Measurements from ENCODE around the gene FAM13C. TPM values are rescaled to one million over a fixed set of nuclear protein-coding genes. Genes with fewer than 3 reads are reported as not detected.

FAM13C gene
- polyA plus RNA-seq, 2 of the 4 experiments (the other 2 are of a cell fraction) = not detected

DNA sequence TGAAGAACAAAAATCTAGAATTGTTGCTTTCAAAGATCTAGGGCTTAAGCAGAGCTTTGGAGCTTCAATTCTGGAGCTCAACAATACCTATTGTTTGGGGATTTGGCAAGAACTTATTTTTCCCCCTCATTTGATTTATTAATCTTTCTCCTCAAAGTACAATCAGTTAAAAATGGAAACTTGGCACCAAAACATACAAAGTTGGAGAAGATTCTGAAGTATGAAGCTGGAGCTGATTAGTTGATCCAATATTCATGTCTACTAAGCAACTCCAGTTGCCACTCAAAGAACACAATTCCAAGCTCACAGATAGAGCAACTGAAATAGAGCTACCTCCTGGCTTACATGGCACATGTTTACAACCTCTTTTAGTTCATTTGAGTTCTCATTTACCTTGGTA is 3.8 kb downstream of the FAM13C start:
- no peak overlapping the region for H3K27ac ChIP-seq
- POLR2A ChIA-PET = no interaction called here
- no peak overlapping the region for H3K4me3 ChIP-seq
- H3K4me1 ChIP-seq = peaks cover 5% of the 10 kb centered on the region; the same call in 1 of the 3 replicates
- no peak for ATAC-seq
- TF ChIP-seq ZC3H11A (IDR thresholded peaks at IDR 0.05) (no peak), PHF8 (IDR thresholded peaks at IDR 0.05; ENCODE audit: borderline replicate concordance, low read depth) (no peak), CHD4 (IDR thresholded peaks at IDR 0.05; ENCODE audit: borderline replicate concordance) (no peak), RNF2 (IDR thresholded peaks at IDR 0.05; ENCODE audit: borderline replicate concordance, low read depth) (no peak), FOSB (CRISPR knock-in tag; IDR thresholded peaks at IDR 0.05) (no peak), HDAC2 (IDR thresholded peaks at IDR 0.05) (no peak), ZFP36 (IDR thresholded peaks at IDR 0.05; ENCODE audit: borderline replicate concordance, partially characterized antibody) (no peak), EP300 (IDR thresholded peaks at IDR 0.05) (no peak), TFCP2L1 (CRISPR knock-in tag; IDR thresholded peaks at IDR 0.05) (no peak), POLR2AphosphoS2 (conservative IDR thresholded peaks at IDR 0.05; ENCODE audit: low read length) (no peak), SREBF2 (IDR thresholded peaks at IDR 0.05) (no peak)
- H3K9me3 ChIP-seq = no peaks in the 10 kb centered on the region
- no peak overlapping the region for H3K4me2 ChIP-seq
- no peak for FAIRE-seq
- no peak for DNase-seq (ENCODE audit: low read depth in 1 of 2, low spot score in 1 of 2)
- CTCF ChIA-PET = no interaction called here

DNA sequence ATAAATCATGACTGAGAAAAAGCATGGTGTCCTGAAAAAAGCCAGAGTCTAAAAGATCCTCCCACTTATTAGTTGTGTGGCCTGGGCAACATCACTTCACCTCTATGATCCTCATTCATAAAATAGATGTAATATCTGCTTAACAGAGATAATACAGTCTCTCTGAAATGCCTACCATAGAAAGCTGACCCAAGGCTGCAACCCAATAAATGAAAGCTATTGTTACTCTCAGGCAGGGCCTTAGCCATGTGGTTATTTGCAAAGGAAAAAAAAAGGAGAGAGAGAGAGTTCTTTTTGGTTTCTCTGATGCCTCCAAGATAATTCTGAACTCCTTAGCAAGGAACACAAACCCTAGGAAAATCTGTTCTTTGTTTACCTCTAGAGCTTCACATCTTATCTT is 7.9 kb downstream of the FAM13C start:
- ChIA-PET POLR2A (no interaction called here), CTCF (no interaction called here)
- no peak for DNase-seq (ENCODE audit: low read depth in 1 of 2, low spot score in 1 of 2)

More for the DNA sequence above, 7.9 kb downstream of the FAM13C start:
- no peak overlapping the region for H3K4me2 ChIP-seq
- H3K9me3 ChIP-seq = no peaks in the 10 kb centered on the region
- TF ChIP-seq HOXA7 (CRISPR knock-in tag; IDR thresholded peaks at IDR 0.05) = no peak
- TF ChIP-seq, protein P1, sequence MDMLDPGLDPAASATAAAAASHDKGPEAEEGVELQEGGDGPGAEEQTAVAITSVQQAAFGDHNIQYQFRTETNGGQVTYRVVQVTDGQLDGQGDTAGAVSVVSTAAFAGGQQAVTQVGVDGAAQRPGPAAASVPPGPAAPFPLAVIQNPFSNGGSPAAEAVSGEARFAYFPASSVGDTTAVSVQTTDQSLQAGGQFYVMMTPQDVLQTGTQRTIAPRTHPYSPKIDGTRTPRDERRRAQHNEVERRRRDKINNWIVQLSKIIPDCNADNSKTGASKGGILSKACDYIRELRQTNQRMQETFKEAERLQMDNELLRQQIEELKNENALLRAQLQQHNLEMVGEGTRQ (IDR thresholded peaks at IDR 0.05) = no peak
- TF ChIP-seq, protein P2, sequence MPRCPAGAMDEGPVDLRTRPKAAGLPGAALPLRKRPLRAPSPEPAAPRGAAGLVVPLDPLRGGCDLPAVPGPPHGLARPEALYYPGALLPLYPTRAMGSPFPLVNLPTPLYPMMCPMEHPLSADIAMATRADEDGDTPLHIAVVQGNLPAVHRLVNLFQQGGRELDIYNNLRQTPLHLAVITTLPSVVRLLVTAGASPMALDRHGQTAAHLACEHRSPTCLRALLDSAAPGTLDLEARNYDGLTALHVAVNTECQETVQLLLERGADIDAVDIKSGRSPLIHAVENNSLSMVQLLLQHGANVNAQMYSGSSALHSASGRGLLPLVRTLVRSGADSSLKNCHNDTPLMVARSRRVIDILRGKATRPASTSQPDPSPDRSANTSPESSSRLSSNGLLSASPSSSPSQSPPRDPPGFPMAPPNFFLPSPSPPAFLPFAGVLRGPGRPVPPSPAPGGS (IDR thresholded peaks at IDR 0.05) = no peak
- TF ChIP-seq RNF2 (IDR thresholded peaks at IDR 0.05; ENCODE audit: borderline replicate concordance, low read depth) = no peak
- TF ChIP-seq MYC (IDR thresholded peaks at IDR 0.05; ENCODE audit: borderline replicate concordance, low read length) = no peak
- no peak for TF ChIP-seq NFE2L2 (conservative IDR thresholded peaks at IDR 0.05; ENCODE audit: low read length)
- TF ChIP-seq, protein P3, sequence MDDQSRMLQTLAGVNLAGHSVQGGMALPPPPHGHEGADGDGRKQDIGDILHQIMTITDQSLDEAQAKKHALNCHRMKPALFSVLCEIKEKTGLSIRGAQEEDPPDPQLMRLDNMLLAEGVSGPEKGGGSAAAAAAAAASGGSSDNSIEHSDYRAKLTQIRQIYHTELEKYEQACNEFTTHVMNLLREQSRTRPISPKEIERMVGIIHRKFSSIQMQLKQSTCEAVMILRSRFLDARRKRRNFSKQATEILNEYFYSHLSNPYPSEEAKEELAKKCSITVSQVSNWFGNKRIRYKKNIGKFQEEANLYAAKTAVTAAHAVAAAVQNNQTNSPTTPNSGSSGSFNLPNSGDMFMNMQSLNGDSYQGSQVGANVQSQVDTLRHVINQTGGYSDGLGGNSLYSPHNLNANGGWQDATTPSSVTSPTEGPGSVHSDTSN (IDR thresholded peaks at IDR 0.05) = no peak
- TF ChIP-seq, protein P4, sequence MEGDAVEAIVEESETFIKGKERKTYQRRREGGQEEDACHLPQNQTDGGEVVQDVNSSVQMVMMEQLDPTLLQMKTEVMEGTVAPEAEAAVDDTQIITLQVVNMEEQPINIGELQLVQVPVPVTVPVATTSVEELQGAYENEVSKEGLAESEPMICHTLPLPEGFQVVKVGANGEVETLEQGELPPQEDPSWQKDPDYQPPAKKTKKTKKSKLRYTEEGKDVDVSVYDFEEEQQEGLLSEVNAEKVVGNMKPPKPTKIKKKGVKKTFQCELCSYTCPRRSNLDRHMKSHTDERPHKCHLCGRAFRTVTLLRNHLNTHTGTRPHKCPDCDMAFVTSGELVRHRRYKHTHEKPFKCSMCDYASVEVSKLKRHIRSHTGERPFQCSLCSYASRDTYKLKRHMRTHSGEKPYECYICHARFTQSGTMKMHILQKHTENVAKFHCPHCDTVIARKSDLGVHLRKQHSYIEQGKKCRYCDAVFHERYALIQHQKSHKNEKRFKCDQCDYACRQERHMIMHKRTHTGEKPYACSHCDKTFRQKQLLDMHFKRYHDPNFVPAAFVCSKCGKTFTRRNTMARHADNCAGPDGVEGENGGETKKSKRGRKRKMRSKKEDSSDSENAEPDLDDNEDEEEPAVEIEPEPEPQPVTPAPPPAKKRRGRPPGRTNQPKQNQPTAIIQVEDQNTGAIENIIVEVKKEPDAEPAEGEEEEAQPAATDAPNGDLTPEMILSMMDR (IDR thresholded peaks at IDR 0.05) = no peak
- no peak for TF ChIP-seq HOXB13 (CRISPR knock-in tag; IDR thresholded peaks at IDR 0.05; ENCODE audit: low read depth)
- TF ChIP-seq POLR2A (IDR thresholded peaks at IDR 0.05; ENCODE audit: low read length) = no peak
- TF ChIP-seq FOSB (CRISPR knock-in tag; IDR thresholded peaks at IDR 0.05) = no peak
- TF ChIP-seq ZNF302 (CRISPR knock-in tag; IDR thresholded peaks at IDR 0.05) = no peak
- TF ChIP-seq SMC3 (IDR thresholded peaks at IDR 0.05) = no peak
- TF ChIP-seq, protein P5, sequence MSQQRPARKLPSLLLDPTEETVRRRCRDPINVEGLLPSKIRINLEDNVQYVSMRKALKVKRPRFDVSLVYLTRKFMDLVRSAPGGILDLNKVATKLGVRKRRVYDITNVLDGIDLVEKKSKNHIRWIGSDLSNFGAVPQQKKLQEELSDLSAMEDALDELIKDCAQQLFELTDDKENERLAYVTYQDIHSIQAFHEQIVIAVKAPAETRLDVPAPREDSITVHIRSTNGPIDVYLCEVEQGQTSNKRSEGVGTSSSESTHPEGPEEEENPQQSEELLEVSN (IDR thresholded peaks at IDR 0.05; ENCODE audit: borderline replicate concordance, low read depth) = no peak
- TF ChIP-seq ZC3H11A (IDR thresholded peaks at IDR 0.05) = no peak
- TF ChIP-seq ZSCAN20 (CRISPR knock-in tag; IDR thresholded peaks at IDR 0.05) = no peak
- TF ChIP-seq, protein P6, sequence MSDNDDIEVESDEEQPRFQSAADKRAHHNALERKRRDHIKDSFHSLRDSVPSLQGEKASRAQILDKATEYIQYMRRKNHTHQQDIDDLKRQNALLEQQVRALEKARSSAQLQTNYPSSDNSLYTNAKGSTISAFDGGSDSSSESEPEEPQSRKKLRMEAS (IDR thresholded peaks at IDR 0.05) = no peak
- no peak for TF ChIP-seq JUNB (IDR thresholded peaks at IDR 0.05)
- TF ChIP-seq RAD21 (conservative IDR thresholded peaks at IDR 0.05 in 1 of 2, IDR thresholded peaks at IDR 0.05 in 1 of 2) = no peak
- H3K27ac ChIP-seq = no peak overlapping the region
- FAIRE-seq (no peak), ATAC-seq (no peak)
- H3K4me3 ChIP-seq = no peak overlapping the region
- H3K4me1 ChIP-seq = no peaks in the 10 kb centered on the region
